Smooth muscle cell (in vitro differentiated cells): Measurements from ENCODE around the gene PALD1. TPM values are rescaled to one million over a fixed set of nuclear protein-coding genes. Genes with fewer than 3 reads are reported as not detected.

ENCODE experiments used
- DNase-seq: peaks from one replicate; lab custom pipeline; 2025; ENCODE audit not compliant: unreplicated experiment; lab: John Stamatoyannopoulos, UW
- H2AFZ ChIP-seq: fragments of 200-600 bp; sonication (generic); 2 replicates; pipeline ENCODE4 v1.6.0; 2016; ENCODE audit warnings: antibody characterized with exemption, low read depth, mild to moderate bottlenecking
- H3F3A ChIP-seq: fragments of 200-600 bp; sonication (generic); 2 replicates; pipeline ENCODE4 v1.6.0; 2017; ENCODE audit warnings: antibody characterized with exemption, low read depth
- H3K27ac ChIP-seq: fragments of 200-600 bp; sonication (generic); 2 replicates; pipeline ENCODE4 v1.5.1; 2016; ENCODE audit warnings: low read depth, mild to moderate bottlenecking
- H3K27me3 ChIP-seq: fragments of 200-600 bp; sonication (generic); 2 replicates; pipeline ENCODE4 v1.6.1; 2016; ENCODE audit warnings: low read depth, mild to moderate bottlenecking
- H3K36me3 ChIP-seq: fragments of 200-600 bp; sonication (generic); 2 replicates; pipeline ENCODE4 v1.5.1; 2016; ENCODE audit warnings: low read depth
- H3K4me1 ChIP-seq: fragments of 200-600 bp; sonication (generic); 2 replicates; pipeline ENCODE4 v1.5.1; 2016; ENCODE audit warnings: low read depth
- H3K4me2 ChIP-seq: fragments of 200-600 bp; sonication (generic); 2 replicates; pipeline ENCODE4 v1.6.0; 2016; ENCODE audit warnings: mild to moderate bottlenecking
- H3K4me3 ChIP-seq: fragments of 200-600 bp; sonication (generic); 2 replicates; pipeline ENCODE4 v1.5.1; 2016; ENCODE audit warnings: mild to moderate bottlenecking
- H3K79me2 ChIP-seq: fragments of 200-600 bp; sonication (generic); 2 replicates; pipeline ENCODE4 v1.6.0; 2016; ENCODE audit warnings: low read depth, mild to moderate bottlenecking
- H3K9ac ChIP-seq: fragments of 200-600 bp; sonication (generic); 2 replicates; pipeline ENCODE4 v1.6.0; 2016; ENCODE audit warnings: low read depth
- H3K9me3 ChIP-seq: fragments of 200-600 bp; sonication (generic); replicated peaks from 2 replicates; pipeline ENCODE4 v1.5.1; 2016; ENCODE audit warnings: low read depth
- H4K20me1 ChIP-seq: fragments of 200-600 bp; sonication (generic); 2 replicates; pipeline ENCODE4 v1.6.0; 2016; ENCODE audit warnings: low read depth
- CTCF ChIP-seq: fragments of 200-600 bp; sonication (generic); IDR thresholded peaks from 2 replicates; pipeline ENCODE4 v1.5.1; 2017; ENCODE audit warnings: borderline replicate concordance, mild to moderate bottlenecking, antibody characterized with exemption; ENCODE audit not compliant: insufficient read depth, poor library complexity, severe bottlenecking
- WGBS: methylation state at CpG from one replicate; pipeline ENCODE4 v1.1.7; 2016; ENCODE audit warnings: low lambda C conversion rate; 5-methylcytosine and 5-hydroxymethylcytosine counted together
- polyA plus RNA-seq: library from polyadenylated mRNA; unstranded; fragments of >200 nt; fragmentation: Nextera tagmentation; extraction: Ambion mirVana; gene quantifications from 2 replicates; pipeline ENCODE4 v1.2.1, GENCODE V29; 2016
- total RNA-seq: library from RNA; depleted of rRNA; stranded (reverse); fragments of >200 nt; gene quantifications from 2 replicates; pipeline ENCODE4 v1.2.3, GENCODE V29; 2014

The PALD1 gene
- total and polyA plus RNA-seq, 2 experiments from 2014 or later: 1.4 to 2.2 TPM

GRCh38 chr10:70584366-70584765 lies 105.8 kb downstream of the PALD1 start:
- Histone ChIP-seq H3F3A (no peaks in the 10 kb centered on the region), H3K36me3 (no peaks in the 10 kb centered on the region), H3K27ac (no peak overlapping the region), H4K20me1 (no peaks in the 10 kb centered on the region), H2AFZ (no peak overlapping the region), H3K4me2 (peak overlapping the region; percentile 71), H3K4me1 (peaks cover 10% of the 10 kb centered on the region), H3K79me2 (no peaks in the 10 kb centered on the region), H3K4me3 (no peak overlapping the region), H3K27me3 (no peaks in the 10 kb centered on the region), H3K9me3 (no peaks in the 10 kb centered on the region), H3K9ac (no peak overlapping the region)
- WGBS: 94% methylated on average over 11 of the region's 11 CpGs
- no peak for TF ChIP-seq CTCF
- DNase-seq: no peak

- H3K27me3 ChIP-seq: no peaks in the 10 kb centered on the region
- DNase-seq: no peak
- no peak overlapping the region for H3K27ac ChIP-seq
- H3K36me3 ChIP-seq: no peaks in the 10 kb centered on the region
- H3K4me3 ChIP-seq: no peak overlapping the region
- H3K9ac ChIP-seq: no peak overlapping the region
- TF ChIP-seq CTCF: no peak
- H2AFZ ChIP-seq: no peak overlapping the region
- H3K79me2 ChIP-seq: no peaks in the 10 kb centered on the region
- no peaks in the 10 kb centered on the region for H3K9me3 ChIP-seq
- H4K20me1 ChIP-seq: no peaks in the 10 kb centered on the region
- H3F3A ChIP-seq: no peaks in the 10 kb centered on the region
- H3K4me2 ChIP-seq: peak overlapping the region; percentile 71
- H3K4me1 ChIP-seq: peaks cover 10% of the 10 kb centered on the region
- 18% methylated on average over 7 of the region's 7 CpGs for WGBS
Measured at GRCh38 chr10:70584909-70585544, 106.5 kb downstream of the PALD1 start.

GRCh38 chr10:70585578-70586169 lies 107.1 kb downstream of the PALD1 start:
- no peak overlapping the region for H3K9ac ChIP-seq
- no peaks in the 10 kb centered on the region for H3K36me3 ChIP-seq
- no peaks in the 10 kb centered on the region for H3K27me3 ChIP-seq
- H3K27ac ChIP-seq: no peak overlapping the region
- H3F3A ChIP-seq: no peaks in the 10 kb centered on the region
- no peaks in the 10 kb centered on the region for H3K9me3 ChIP-seq
- 88% methylated on average over 8 of the region's 8 CpGs for WGBS
- H4K20me1 ChIP-seq: no peaks in the 10 kb centered on the region
- peaks cover 10% of the 10 kb centered on the region for H3K4me1 ChIP-seq
- no peak overlapping the region for H2AFZ ChIP-seq
- no peak overlapping the region for H3K4me3 ChIP-seq
- no peak overlapping the region for H3K4me2 ChIP-seq
- DNase-seq: no peak
- no peak for TF ChIP-seq CTCF
- no peaks in the 10 kb centered on the region for H3K79me2 ChIP-seq
